ENCODE measurements around the gene SYT2.
A peak's percentile ranks its signal among the peaks of the same experiment; 100 is the strongest.
"Not testable (repeated sequence)": the region's sequence is repeated elsewhere in the genome, so short reads cannot be mapped to it uniquely, and the experiment has no call there.

DNA sequence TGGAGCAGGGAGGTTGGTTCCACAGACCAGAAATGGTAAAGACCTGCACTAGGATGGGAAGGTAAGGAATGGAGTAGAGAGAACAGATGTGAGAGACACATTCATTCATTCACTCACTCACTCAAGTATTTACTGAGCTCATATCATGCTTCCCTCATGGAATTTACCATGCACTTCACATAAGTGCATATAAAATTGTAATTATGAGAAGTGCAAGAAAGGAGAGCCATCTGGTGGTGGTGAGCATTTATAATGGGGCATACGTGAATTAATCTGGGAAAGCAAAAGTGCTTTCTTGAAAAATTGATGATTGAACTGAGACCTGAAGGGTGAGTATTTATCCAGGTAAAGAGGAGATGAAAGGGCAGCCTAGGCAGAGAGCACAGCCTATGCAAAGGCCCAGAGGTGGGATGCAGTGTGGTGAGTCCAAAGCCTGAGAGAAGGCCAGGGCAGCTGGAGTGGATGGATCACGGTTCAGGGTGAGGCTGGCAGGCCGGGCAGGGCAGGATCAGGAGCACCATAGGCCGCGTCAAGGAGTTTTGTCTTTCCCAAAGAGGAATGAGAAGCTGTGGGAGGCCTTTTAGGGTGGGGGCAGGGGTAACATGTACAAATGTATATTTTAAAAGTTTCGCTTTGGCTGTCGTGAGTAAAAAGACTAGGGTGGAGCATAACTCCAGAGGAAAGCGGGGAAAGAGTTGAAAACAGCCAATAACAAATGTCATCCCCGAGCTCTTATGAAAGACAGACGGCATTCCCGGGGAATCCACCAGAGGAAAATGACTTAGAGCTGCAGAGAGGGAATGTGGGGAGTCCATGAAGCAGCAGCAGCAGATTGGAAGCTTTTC is 95.7 kb downstream of the SYT2 start:
- not testable (repeated sequence) for TF ChIP-seq CREB1 (IDR thresholded peaks at IDR 0.05; ENCODE audit: low read depth); TAF1 (IDR thresholded peaks at IDR 0.05; ENCODE audit: low read depth); TCF12 (IDR thresholded peaks at IDR 0.05; ENCODE audit: low read depth); FOXM1 (IDR thresholded peaks at IDR 0.05; ENCODE audit: borderline replicate concordance, low read depth); YY1 (IDR thresholded peaks at IDR 0.05; ENCODE audit: low read depth); EP300 (IDR thresholded peaks at IDR 0.05; ENCODE audit: borderline replicate concordance); NFIC (IDR thresholded peaks at IDR 0.05); EGR1 (IDR thresholded peaks at IDR 0.05)
- TF ChIP-seq, protein P1, sequence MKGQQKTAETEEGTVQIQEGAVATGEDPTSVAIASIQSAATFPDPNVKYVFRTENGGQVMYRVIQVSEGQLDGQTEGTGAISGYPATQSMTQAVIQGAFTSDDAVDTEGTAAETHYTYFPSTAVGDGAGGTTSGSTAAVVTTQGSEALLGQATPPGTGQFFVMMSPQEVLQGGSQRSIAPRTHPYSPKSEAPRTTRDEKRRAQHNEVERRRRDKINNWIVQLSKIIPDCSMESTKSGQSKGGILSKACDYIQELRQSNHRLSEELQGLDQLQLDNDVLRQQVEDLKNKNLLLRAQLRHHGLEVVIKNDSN (IDR thresholded peaks at IDR 0.05), result not testable (repeated sequence)
- TF ChIP-seq, protein P2, sequence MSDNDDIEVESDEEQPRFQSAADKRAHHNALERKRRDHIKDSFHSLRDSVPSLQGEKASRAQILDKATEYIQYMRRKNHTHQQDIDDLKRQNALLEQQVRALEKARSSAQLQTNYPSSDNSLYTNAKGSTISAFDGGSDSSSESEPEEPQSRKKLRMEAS (IDR thresholded peaks at IDR 0.05), result not testable (repeated sequence)
- TF ChIP-seq, protein P3, sequence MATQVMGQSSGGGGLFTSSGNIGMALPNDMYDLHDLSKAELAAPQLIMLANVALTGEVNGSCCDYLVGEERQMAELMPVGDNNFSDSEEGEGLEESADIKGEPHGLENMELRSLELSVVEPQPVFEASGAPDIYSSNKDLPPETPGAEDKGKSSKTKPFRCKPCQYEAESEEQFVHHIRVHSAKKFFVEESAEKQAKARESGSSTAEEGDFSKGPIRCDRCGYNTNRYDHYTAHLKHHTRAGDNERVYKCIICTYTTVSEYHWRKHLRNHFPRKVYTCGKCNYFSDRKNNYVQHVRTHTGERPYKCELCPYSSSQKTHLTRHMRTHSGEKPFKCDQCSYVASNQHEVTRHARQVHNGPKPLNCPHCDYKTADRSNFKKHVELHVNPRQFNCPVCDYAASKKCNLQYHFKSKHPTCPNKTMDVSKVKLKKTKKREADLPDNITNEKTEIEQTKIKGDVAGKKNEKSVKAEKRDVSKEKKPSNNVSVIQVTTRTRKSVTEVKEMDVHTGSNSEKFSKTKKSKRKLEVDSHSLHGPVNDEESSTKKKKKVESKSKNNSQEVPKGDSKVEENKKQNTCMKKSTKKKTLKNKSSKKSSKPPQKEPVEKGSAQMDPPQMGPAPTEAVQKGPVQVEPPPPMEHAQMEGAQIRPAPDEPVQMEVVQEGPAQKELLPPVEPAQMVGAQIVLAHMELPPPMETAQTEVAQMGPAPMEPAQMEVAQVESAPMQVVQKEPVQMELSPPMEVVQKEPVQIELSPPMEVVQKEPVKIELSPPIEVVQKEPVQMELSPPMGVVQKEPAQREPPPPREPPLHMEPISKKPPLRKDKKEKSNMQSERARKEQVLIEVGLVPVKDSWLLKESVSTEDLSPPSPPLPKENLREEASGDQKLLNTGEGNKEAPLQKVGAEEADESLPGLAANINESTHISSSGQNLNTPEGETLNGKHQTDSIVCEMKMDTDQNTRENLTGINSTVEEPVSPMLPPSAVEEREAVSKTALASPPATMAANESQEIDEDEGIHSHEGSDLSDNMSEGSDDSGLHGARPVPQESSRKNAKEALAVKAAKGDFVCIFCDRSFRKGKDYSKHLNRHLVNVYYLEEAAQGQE (IDR thresholded peaks at IDR 0.05; ENCODE audit: low read depth), result not testable (repeated sequence)
- peak; percentile 46 for TF ChIP-seq RAD21 (IDR thresholded peaks at IDR 0.05; ENCODE audit: low read depth)
